ENCODE data around the gene STARD3NL.

DNA sequence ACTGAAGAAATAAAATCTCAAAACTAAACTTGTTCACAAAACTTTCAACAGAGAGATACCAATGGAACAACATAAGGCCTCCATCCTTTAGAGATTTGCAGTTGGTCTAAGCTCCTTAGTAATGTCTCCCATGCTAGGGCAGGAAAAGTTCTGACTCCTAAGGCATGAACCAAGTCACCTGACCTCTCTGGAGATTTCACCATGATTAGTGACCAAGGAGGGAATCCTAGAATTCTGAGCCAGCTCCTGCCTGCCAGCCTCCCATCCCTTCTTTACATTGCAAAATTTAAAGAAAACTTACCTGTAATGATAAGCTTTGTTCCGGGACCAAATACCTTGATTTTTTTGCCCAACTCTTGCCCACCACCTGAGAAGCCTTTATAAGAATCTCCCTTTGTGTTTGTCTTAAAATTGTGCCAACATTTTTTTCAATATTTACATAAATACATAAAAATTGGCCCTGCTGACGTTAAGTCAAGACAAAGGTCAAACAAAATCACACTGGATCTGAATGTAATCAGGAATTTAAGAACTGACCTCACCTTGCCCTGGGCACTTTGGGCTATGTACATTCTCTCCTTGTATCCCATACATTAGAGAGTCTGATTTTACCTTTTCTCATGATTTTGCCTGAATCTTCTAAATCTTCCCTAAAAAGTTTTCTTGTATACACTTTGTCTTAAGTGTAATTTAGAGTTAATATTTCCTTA, 95.4 kb downstream of the STARD3NL start, which contains the start of gene TARP:
- no peak for TF ChIP-seq EZH2 (IDR thresholded peaks at IDR 0.05; ENCODE audit: borderline replicate concordance, low read depth, low read length, severe bottlenecking)
- TF ChIP-seq, protein P1, sequence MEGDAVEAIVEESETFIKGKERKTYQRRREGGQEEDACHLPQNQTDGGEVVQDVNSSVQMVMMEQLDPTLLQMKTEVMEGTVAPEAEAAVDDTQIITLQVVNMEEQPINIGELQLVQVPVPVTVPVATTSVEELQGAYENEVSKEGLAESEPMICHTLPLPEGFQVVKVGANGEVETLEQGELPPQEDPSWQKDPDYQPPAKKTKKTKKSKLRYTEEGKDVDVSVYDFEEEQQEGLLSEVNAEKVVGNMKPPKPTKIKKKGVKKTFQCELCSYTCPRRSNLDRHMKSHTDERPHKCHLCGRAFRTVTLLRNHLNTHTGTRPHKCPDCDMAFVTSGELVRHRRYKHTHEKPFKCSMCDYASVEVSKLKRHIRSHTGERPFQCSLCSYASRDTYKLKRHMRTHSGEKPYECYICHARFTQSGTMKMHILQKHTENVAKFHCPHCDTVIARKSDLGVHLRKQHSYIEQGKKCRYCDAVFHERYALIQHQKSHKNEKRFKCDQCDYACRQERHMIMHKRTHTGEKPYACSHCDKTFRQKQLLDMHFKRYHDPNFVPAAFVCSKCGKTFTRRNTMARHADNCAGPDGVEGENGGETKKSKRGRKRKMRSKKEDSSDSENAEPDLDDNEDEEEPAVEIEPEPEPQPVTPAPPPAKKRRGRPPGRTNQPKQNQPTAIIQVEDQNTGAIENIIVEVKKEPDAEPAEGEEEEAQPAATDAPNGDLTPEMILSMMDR (IDR thresholded peaks at IDR 0.05; ENCODE audit: borderline replicate concordance, extremely low read depth, low read length, poor library complexity, severe bottlenecking): no peak
